Measurements from ENCODE around the gene TMEM250. TPM values are rescaled to one million over a fixed set of nuclear protein-coding genes. Genes with fewer than 3 reads are reported as not detected.
A peak's percentile ranks its signal among the peaks of the same experiment; 100 is the strongest.

TMEM250 gene
- total and polyA plus RNA-seq, 9 of the 15 experiments (the other 6 are each of a cell fraction or from before 2014, with no cell fraction given), result 0.32 to 44.6 (median 12.2) TPM

DNA sequence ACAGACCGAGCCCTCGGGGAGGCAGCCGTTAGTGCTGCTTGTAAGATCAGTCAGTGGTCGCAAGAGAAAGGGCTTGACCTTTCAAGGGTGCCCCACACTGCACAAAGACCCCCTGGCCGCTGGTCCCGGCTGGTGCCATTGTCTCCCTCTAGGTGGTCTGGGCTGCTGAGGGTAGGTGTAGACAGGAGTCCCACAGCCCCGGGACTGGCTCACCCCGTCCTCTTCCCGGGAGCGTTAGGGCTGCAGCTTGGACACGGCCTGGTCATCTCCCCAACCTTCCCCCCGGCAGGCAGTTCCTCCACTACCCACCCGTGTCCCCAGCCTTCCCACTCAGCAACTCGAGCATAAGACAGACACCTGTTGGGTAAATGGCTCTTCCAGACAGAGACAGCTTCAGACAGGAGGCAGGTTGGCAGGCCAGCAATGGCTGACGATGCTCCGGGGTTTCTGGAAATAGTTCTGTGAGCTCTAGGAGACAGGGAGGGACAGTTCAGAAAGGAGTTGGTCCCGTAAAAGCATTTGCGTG lies 15.3 kb upstream of the TMEM250 start:
- Histone ChIP-seq H3K9me1 (ENCODE audit: control insufficient read depth, insufficient read depth, low read length) (no peaks in the 10 kb centered on the region), H3K36me3 (ENCODE audit: control insufficient read depth, insufficient read depth, low read length) (no peaks in the 10 kb centered on the region), H3K27me3 (ENCODE audit: control insufficient read depth in 2 of 2, insufficient read depth in 2 of 2, low read length in 2 of 2) (peaks cover 36 to 73% of the 10 kb centered on the region in 2 experiments), H3K9me3 (replicated peaks; ENCODE audit: control insufficient read depth, insufficient read depth, low read depth, low read length) (no peaks in the 10 kb centered on the region), H2AFZ (ENCODE audit: low read depth, low read length) (peak overlapping the region; percentile 81; the same call in 1 of the 2 replicates), H3K79me2 (ENCODE audit: control insufficient read depth, insufficient read depth, low read length) (no peaks in the 10 kb centered on the region), H3K4me1 (replicated peaks in 1 of 2; ENCODE audit: control insufficient read depth in 2 of 2, insufficient read depth in 2 of 2, low read length in 2 of 2) (peaks cover 8 to 57% of the 10 kb centered on the region in 2 experiments), H3K9ac (ENCODE audit: insufficient read depth in 1 of 2, low read depth in 2 of 2, low read length in 2 of 2) (peak overlapping the region in 1 of 2 experiments; percentile 85; a peak in 2 of 4 replicates), H3K4me2 (ENCODE audit: insufficient read depth, low read length) (peak overlapping the region; percentile 77), H3K27ac (ENCODE audit: extremely low read depth, low read depth, low read length) (no peak overlapping the region), H4K20me1 (replicated peaks; ENCODE audit: control insufficient read depth, insufficient read depth, low read length) (peaks cover 15% of the 10 kb centered on the region; the same call in 1 of the 2 replicates), H3K4me3 (no peak overlapping the region)
- peak; percentile 5 for TF ChIP-seq KDM5B (IDR thresholded peaks at IDR 0.05; ENCODE audit: insufficient replicate concordance, low read depth, low read length)
- no peak for TF ChIP-seq BHLHE40 (IDR thresholded peaks at IDR 0.05; ENCODE audit: low read length)
- ATAC-seq, result no peak
- no peak for FAIRE-seq
- no peak for DNase-seq (ENCODE audit: extremely low read depth in 1 of 4, low spot score in 3 of 4)
- no TSS peak for BruUV-seq (replicated peaks)
- 2% methylated on average over 18 of the region's 18 CpGs for WGBS (ENCODE audit: insufficient coverage, low coverage, missing lambda C conversion rate)
- in situ Hi-C loops (cut with MboI) (no loop called here), intact Hi-C loops (cut with micrococcal nuclease) (no loop called here)
- ChIA-PET POLR2A (interaction anchor here (0.6 to 0.9 kb wide), 4 partner anchors 17 to 344 kb away, joined by 3 read pairs; no protein-coding TSS in a partner anchor), CTCF (ENCODE audit: low intra/inter-chr PET ratio) (interaction anchor here (0.9 kb wide), 1 partner anchor 150 kb away, joined by 4 read pairs; no protein-coding TSS in a partner anchor)

DNA sequence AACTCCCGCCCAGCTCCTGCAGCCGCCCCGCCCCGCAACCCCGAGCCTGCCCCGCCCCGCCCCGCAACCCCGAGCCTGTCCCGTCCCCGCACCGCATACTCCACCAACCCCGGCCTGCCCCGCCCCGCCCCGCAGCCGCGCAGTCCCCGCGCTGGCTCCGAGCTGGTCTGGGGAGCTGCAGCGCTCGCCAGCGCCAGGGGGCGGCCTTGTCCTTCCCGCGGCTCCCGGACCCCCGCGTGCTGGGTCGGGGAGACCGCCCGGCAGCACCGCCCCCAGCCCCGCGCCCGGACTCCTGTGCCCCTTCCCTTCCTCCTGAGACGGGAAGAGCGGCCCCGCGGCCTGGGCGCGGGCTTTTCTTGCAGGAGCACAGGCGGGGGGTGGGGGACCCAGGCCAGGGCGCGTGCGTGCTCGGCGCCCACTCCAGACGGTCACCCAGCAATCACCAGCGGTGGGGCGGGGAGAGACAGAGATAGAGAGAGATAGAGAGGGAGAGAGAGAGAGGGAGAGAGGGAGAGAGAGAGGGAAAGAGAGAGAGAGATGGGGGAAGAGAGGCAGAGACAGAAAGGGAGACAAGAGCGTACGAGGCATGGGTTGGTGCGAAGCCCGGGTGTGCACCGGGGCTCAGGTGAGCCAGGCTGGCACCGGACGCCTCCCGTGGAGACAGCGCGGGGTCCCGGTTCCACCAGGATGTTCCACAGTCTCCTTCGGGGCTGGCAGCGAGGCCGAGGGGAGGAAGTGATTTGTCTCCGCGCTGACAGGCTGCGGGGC lies 14.7 kb upstream of the TMEM250 start:
- no peaks in the 10 kb centered on the region for H3K36me3 ChIP-seq (ENCODE audit: control insufficient read depth, insufficient read depth, low read length)
- no TSS peak for BruUV-seq (replicated peaks)
- H2AFZ ChIP-seq (ENCODE audit: low read depth, low read length), result peak overlapping the region; percentile 81
- intact Hi-C loops (cut with micrococcal nuclease) (no loop called here), in situ Hi-C loops (cut with MboI) (no loop called here)
- H3K27me3 ChIP-seq (ENCODE audit: control insufficient read depth in 2 of 2, insufficient read depth in 2 of 2, low read length in 2 of 2), result peaks cover 41 to 79% of the 10 kb centered on the region in 2 experiments
- H3K79me2 ChIP-seq (ENCODE audit: control insufficient read depth, insufficient read depth, low read length), result no peaks in the 10 kb centered on the region
- CTCF ChIA-PET (ENCODE audit: low intra/inter-chr PET ratio), result interaction anchor here (0.7 to 0.9 kb wide), 3 partner anchors 135 to 151 kb away, joined by 3 to 4 read pairs (median 4); no protein-coding TSS in a partner anchor
- DNase-seq (ENCODE audit: extremely low read depth in 1 of 4, low spot score in 3 of 4) (peak; percentile 74 to 95 (median 90)), FAIRE-seq (no peak), ATAC-seq (peak; percentile 96)
- 6% methylated on average over 19 of the region's 69 CpGs for WGBS (ENCODE audit: insufficient coverage, low coverage, missing lambda C conversion rate)
- POLR2A ChIA-PET, result interaction anchor here (0.6 to 0.7 kb wide), 3 partner anchors 18 to 745 kb away, joined by 3 read pairs; no protein-coding TSS in a partner anchor
- H3K4me3 ChIP-seq, result peak overlapping the region; percentile 46
- peak overlapping the region; percentile 77 for H3K4me2 ChIP-seq (ENCODE audit: insufficient read depth, low read length)
- no peaks in the 10 kb centered on the region for H3K9me3 ChIP-seq (replicated peaks; ENCODE audit: control insufficient read depth, insufficient read depth, low read depth, low read length)
- no peaks in the 10 kb centered on the region for H3K9me1 ChIP-seq (ENCODE audit: control insufficient read depth, insufficient read depth, low read length)
- H3K9ac ChIP-seq (ENCODE audit: insufficient read depth in 1 of 2, low read depth in 2 of 2, low read length in 2 of 2), result peak overlapping the region in 1 of 2 experiments; percentile 85; a peak in 3 of 4 replicates
- peaks cover 13% of the 10 kb centered on the region; the same call in 1 of the 2 replicates for H4K20me1 ChIP-seq (replicated peaks; ENCODE audit: control insufficient read depth, insufficient read depth, low read length)
- H3K27ac ChIP-seq (ENCODE audit: extremely low read depth, low read depth, low read length), result no peak overlapping the region
- H3K4me1 ChIP-seq (replicated peaks in 1 of 2; ENCODE audit: control insufficient read depth in 2 of 2, insufficient read depth in 2 of 2, low read length in 2 of 2), result peaks cover 8 to 58% of the 10 kb centered on the region in 2 experiments
- TF ChIP-seq NEUROD1 (IDR thresholded peaks at IDR 0.05; ENCODE audit: borderline replicate concordance, low read depth, low read length, partially characterized antibody) (no peak), CREB1 (IDR thresholded peaks at IDR 0.05) (no peak), CREB1 (CRISPR knock-in tag; IDR thresholded peaks at IDR 0.05) (0 out of 2 replicates have a peak, but pooled peaks have one; percentile 15), HNRNPL (IDR thresholded peaks at IDR 0.05; ENCODE audit: low read depth, low read length) (peak; percentile 20; the same call in 1 of the 2 replicates), ZNF124 (CRISPR knock-in tag; IDR thresholded peaks at IDR 0.05) (no peak), HLTF (IDR thresholded peaks at IDR 0.05) (peak; percentile 44; the same call in 1 of the 2 replicates), ATF7 (IDR thresholded peaks at IDR 0.05) (0 out of 2 replicates have a peak, but pooled peaks have one; percentile 20), CXXC5 (CRISPR knock-in tag; IDR thresholded peaks at IDR 0.05) (peak; percentile 46; the same call in 1 of the 2 replicates), HOXB6 (CRISPR knock-in tag; IDR thresholded peaks at IDR 0.05; ENCODE audit: borderline replicate concordance) (no peak), MEIS2 (IDR thresholded peaks at IDR 0.05; ENCODE audit: partially characterized antibody) (peak; percentile 42), SMARCA4 (IDR thresholded peaks at IDR 0.05) (peak; percentile 27; the same call in 1 of the 2 replicates)
- TF ChIP-seq, protein P1, sequence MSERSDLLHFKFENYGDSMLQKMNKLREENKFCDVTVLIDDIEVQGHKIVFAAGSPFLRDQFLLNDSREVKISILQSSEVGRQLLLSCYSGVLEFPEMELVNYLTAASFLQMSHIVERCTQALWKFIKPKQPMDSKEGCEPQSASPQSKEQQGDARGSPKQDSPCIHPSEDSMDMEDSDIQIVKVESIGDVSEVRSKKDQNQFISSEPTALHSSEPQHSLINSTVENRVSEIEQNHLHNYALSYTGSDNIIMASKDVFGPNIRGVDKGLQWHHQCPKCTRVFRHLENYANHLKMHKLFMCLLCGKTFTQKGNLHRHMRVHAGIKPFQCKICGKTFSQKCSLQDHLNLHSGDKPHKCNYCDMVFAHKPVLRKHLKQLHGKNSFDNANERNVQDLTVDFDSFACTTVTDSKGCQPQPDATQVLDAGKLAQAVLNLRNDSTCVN (CRISPR knock-in tag; IDR thresholded peaks at IDR 0.05), result 0 out of 2 replicates have a peak, but pooled peaks have one; percentile 37
